SU-DHL-6 (cell line): ENCODE measurements around the gene SRRM3.

Experiments used
- H2AFZ ChIP-seq: fragments of 200-600 bp; sonication (generic); 2 replicates; pipeline ENCODE4 v1.6.1; 2014; ENCODE audit warnings: low read depth, mild to moderate bottlenecking, moderate library complexity, mixed read lengths, antibody characterized with exemption, low read length; ENCODE audit not compliant: severe bottlenecking
- H3F3A ChIP-seq: fragments of 200-600 bp; shearing (Covaris generic); 2 replicates; pipeline ENCODE4 v1.6.0; 2016; ENCODE audit warnings: antibody characterized with exemption, mild to moderate bottlenecking; ENCODE audit not compliant: insufficient read depth
- H3K27ac ChIP-seq: fragments of 200-600 bp; sonication (generic); 2 replicates; pipeline ENCODE4 v1.5.1; 2016; ENCODE audit warnings: low read depth, mild to moderate bottlenecking, low read length, moderate library complexity, mixed read lengths
- H3K27me3 ChIP-seq: fragments of 200-600 bp; sonication (generic), shearing (Covaris generic); 2 replicates; pipeline ENCODE4 v1.6.0; 2014; ENCODE audit warnings: mild to moderate bottlenecking, low read length
- H3K36me3 ChIP-seq: fragments of 200-600 bp; sonication (generic); 2 replicates; pipeline ENCODE4 v1.6.1; 2014; ENCODE audit warnings: mild to moderate bottlenecking, low read length, mixed read lengths
- H3K4me2 ChIP-seq: fragments of 300-600, 200-600 bp; shearing (Covaris generic), sonication (generic); 2 replicates; pipeline ENCODE4 v1.6.0; 2014; ENCODE audit warnings: low read length, low read depth, mild to moderate bottlenecking; ENCODE audit not compliant: poor library complexity, severe bottlenecking
- H3K4me3 ChIP-seq: fragments of 200-600 bp; sonication (generic); 2 replicates; pipeline ENCODE4 v1.5.1; 2014; ENCODE audit warnings: antibody characterized with exemption, low read length, mild to moderate bottlenecking, mixed read lengths; ENCODE audit not compliant: insufficient read depth, poor library complexity, severe bottlenecking
- H3K79me2 ChIP-seq: fragments of 200-600 bp; sonication (generic); 2 replicates; pipeline ENCODE4 v1.6.1; 2014; ENCODE audit warnings: mild to moderate bottlenecking, low read length, moderate library complexity; ENCODE audit not compliant: insufficient read depth
- H3K9ac ChIP-seq: fragments of 200-600 bp; sonication (generic); 2 replicates; pipeline ENCODE4 v1.7.0; 2014; ENCODE audit warnings: mild to moderate bottlenecking, low read length
- H3K9me2 ChIP-seq: fragments of 200-600 bp; sonication (generic); replicated peaks from 2 replicates; pipeline ENCODE4 v1.6.1; 2014; ENCODE audit warnings: low read length; ENCODE audit not compliant: insufficient read depth
- H3K9me3 ChIP-seq: fragments of 200-600 bp; sonication (generic); 2 replicates; pipeline ENCODE4 v1.6.1; 2014; ENCODE audit warnings: low read length, mixed read lengths; ENCODE audit not compliant: insufficient read depth
- H4K20me1 ChIP-seq: fragments of 200-600 bp; sonication (generic); 2 replicates; pipeline ENCODE4 v1.6.1; 2014; ENCODE audit warnings: low read depth, mild to moderate bottlenecking, antibody characterized with exemption, low read length, moderate library complexity, mixed read lengths
- EZH2phosphoT487 ChIP-seq: fragments of 200-600 bp; sonication (generic), shearing (Covaris generic); conservative IDR thresholded peaks from 2 replicates; pipeline ENCODE4 v1.6.1; 2018; ENCODE audit warnings: mild to moderate bottlenecking, antibody characterized with exemption, low read length, moderate library complexity, mixed read lengths
- TF ChIP-seq, protein P1 (sequence below): fragments of 200-600 bp; sonication (generic); IDR thresholded peaks from one replicate; pipeline ENCODE4 v1.5.1; 2017; ENCODE audit warnings: antibody characterized with exemption, mild to moderate bottlenecking, low read length, moderate library complexity; ENCODE audit not compliant: insufficient read depth, poor library complexity, severe bottlenecking

The SRRM3 gene

DNA sequence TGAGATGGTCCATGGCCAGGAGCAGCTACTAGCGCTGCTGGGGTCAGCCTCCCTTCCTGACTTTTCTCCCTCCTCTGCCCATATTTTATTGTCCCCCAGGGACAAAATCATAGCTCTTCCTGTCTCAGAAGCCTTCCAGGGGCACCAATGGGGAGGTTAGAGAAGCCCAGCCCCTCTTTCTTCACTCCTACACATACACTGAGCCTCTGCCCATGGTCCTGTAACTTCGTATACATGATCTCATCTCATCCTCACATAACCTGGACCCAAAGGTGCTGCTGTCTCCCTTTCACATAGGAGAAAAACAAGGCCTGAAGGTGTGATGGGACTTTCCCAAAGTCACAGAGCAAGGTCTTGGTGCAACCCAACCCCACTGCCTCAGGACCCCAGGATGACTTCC is 2.5 kb downstream of the SRRM3 start:
- Histone ChIP-seq H4K20me1 (no peaks in the 10 kb centered on the region), H3K9me3 (no peaks in the 10 kb centered on the region), H3K27ac (no peak overlapping the region), H3K36me3 (no peaks in the 10 kb centered on the region), H2AFZ (no peak overlapping the region), H3K9ac (no peak overlapping the region), H3K4me3 (no peak overlapping the region), H3K4me2 (no peak overlapping the region), H3K9me2 (no peaks in the 10 kb centered on the region), H3K79me2 (no peaks in the 10 kb centered on the region), H3F3A (no peaks in the 10 kb centered on the region), H3K27me3 (no peaks in the 10 kb centered on the region)
- no peak for TF ChIP-seq EZH2phosphoT487
- TF ChIP-seq, protein P1, sequence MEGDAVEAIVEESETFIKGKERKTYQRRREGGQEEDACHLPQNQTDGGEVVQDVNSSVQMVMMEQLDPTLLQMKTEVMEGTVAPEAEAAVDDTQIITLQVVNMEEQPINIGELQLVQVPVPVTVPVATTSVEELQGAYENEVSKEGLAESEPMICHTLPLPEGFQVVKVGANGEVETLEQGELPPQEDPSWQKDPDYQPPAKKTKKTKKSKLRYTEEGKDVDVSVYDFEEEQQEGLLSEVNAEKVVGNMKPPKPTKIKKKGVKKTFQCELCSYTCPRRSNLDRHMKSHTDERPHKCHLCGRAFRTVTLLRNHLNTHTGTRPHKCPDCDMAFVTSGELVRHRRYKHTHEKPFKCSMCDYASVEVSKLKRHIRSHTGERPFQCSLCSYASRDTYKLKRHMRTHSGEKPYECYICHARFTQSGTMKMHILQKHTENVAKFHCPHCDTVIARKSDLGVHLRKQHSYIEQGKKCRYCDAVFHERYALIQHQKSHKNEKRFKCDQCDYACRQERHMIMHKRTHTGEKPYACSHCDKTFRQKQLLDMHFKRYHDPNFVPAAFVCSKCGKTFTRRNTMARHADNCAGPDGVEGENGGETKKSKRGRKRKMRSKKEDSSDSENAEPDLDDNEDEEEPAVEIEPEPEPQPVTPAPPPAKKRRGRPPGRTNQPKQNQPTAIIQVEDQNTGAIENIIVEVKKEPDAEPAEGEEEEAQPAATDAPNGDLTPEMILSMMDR = no peak

DNA sequence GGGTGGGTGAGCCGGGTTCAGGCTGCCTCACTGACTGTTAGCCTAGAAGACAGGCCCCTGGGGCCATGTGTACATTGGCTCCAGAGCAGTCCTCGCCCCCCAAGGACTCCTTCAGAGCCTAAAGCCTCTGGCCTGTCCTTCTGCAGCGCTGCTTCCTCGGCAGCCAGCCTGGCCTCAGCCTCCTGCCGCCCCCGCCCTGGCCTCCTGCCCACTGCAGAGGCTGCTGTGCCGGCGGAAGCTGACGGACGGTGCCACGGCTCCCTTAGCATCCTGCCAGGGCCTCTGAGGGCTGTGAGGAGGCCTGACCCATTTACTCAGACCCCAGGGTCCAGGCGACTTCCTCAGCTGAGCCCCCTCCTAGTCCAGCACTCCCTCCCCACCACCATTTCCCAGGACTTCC is 4.9 kb downstream of the SRRM3 start:
- H3K9me3 ChIP-seq = no peaks in the 10 kb centered on the region
- H3K27me3 ChIP-seq = no peaks in the 10 kb centered on the region
- H3K27ac ChIP-seq = no peak overlapping the region
- no peaks in the 10 kb centered on the region for H3F3A ChIP-seq
- H3K36me3 ChIP-seq = no peaks in the 10 kb centered on the region
- no peak overlapping the region for H3K4me2 ChIP-seq
- H3K9ac ChIP-seq = no peak overlapping the region
- no peak overlapping the region for H2AFZ ChIP-seq
- H3K9me2 ChIP-seq = no peaks in the 10 kb centered on the region
- H3K79me2 ChIP-seq = no peaks in the 10 kb centered on the region
- H4K20me1 ChIP-seq = no peaks in the 10 kb centered on the region
- TF ChIP-seq, protein P1 = no peak
- no peak for TF ChIP-seq EZH2phosphoT487
- H3K4me3 ChIP-seq = no peak overlapping the region

GRCh38 chr7:76209310-76209709 is 7.6 kb downstream of the SRRM3 start:
- no peak overlapping the region for H2AFZ ChIP-seq
- H3K9ac ChIP-seq = no peak overlapping the region
- no peaks in the 10 kb centered on the region for H3K9me3 ChIP-seq
- no peaks in the 10 kb centered on the region for H3K79me2 ChIP-seq
- H3K27ac ChIP-seq = no peak overlapping the region
- H3F3A ChIP-seq = no peaks in the 10 kb centered on the region
- H3K27me3 ChIP-seq = no peaks in the 10 kb centered on the region
- H3K36me3 ChIP-seq = no peaks in the 10 kb centered on the region
- H3K4me2 ChIP-seq = no peak overlapping the region
- TF ChIP-seq EZH2phosphoT487 = no peak
- TF ChIP-seq, protein P1 = no peak
- H3K4me3 ChIP-seq = no peak overlapping the region
- no peaks in the 10 kb centered on the region for H3K9me2 ChIP-seq
- H4K20me1 ChIP-seq = no peaks in the 10 kb centered on the region
